Measurements from ENCODE around the gene DMD.

DMD gene

DNA sequence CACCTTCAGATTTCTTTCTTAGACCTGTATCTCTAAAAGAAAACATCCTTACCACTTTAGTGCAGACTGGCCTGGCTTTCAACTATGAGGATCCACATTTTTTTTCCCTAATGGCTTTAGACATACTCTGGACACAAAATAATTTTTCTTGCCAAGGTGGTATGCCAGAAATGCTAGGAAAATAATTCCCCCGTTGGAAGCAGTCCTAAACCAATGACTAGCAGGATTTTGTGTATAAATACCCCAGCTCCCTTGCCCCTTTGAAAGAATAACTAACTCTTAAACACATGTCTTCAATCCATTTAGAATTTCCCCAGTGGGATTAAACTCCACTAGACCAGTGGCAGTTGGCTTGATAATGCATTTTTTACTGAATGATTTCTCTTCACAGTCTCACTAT, 1639.0 kb downstream of the DMD start:
- DNase-seq: no peak
- intact Hi-C loops (cut with DNase I): no loop called here

DNA sequence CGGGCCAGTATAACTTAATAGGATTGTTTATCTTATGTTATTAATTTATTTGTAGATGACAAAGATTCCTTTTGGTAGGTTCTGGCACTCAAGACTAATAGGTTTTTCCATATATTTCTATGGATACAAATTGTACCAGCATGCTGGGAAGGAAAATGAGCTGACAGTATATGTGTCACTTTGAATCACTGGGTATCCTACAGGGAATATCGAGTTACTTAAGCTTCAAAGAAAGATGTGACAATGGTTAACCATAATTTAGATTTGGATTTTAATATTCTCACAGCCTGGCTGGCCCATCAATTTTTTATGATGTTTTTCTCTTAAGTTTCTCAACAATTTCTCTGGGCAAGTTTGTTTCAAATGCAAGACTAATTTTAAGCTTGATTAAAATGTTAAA, 1640.7 kb downstream of the DMD start:
- DNase-seq: no peak
- intact Hi-C loops (cut with DNase I): no loop called here

DNA sequence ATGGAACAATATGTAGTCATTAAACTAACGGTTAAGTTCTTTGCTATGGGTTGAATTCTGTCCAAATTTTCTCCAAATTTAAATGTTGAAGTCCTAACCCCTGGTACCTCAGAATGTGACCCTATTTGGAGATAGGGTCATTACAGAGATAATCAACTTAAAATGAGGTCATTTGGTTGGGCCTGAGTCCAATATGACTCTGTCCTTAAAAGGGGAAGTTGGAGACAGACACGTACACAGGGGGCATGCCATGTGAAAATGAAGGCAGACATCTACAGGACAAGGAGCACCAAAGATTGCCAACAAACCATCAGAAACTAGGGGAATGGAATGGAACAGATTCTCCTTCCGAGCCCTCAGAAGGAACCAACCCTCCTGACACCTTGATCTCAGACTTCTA, 1647.6 kb downstream of the DMD start:
- no peak for DNase-seq
- intact Hi-C loops (cut with DNase I): no loop called here

DNA sequence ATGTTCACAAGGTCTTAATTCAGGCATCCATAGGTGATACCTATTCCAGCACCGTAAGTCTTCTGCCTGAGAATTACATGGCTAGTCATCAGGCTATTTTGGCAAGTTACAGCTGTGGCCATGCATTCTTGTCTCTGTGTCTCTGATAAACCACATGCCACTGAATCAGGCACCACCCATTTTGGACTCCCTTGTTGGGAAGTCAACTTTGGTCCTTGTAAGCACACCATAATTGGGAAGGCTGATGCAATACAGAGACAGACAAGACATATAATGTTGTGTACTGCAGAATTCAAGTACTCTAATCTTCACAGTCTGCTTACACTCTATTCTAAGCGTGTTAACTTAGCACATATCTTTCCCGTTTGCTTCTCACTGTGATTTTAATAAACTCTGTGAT, 1655.8 kb downstream of the DMD start:
- DNase-seq: no peak
- intact Hi-C loops (cut with DNase I): no loop called here

DNA sequence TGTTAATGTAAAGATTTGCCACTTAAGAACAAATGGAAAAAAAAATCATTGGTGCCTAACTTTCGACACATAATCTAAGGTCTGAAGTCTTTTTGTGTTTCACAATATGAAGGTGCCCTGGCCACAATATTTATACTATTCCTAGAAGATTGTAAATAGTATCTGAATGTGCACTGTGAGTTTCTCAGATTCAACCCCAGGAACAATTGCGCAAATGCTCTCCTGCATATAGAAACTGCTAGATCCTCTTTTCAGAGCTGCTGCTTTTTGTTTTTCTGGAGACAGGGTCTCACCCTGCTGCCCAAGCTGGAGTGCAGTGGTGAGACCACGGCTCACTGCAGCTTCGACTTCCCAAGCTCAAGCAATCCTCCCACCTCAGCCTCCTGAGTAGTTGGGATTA, 1659.4 kb downstream of the DMD start:
- DNase-seq: no peak
- intact Hi-C loops (cut with DNase I): no loop called here

DNA sequence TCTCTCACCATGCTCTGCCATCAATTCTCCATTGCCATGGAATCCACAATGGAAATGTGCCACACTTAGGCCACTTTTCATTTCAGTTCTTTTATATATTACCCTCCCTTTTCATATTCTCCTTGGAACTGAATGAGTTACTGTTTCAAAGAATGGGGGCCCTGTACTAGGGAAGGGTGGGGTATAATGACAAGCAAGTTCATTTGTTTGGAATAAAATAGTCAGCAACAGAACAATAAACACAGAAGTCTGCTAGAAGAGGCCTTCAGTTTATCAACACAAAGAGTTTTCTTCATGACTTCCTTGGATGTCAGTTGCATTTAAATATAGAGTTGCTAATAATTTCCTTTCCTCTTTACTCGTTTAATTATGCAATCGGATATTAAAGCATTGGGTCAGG, 1661.2 kb downstream of the DMD start:
- intact Hi-C loops (cut with DNase I): no loop called here
- no peak for DNase-seq

DNA sequence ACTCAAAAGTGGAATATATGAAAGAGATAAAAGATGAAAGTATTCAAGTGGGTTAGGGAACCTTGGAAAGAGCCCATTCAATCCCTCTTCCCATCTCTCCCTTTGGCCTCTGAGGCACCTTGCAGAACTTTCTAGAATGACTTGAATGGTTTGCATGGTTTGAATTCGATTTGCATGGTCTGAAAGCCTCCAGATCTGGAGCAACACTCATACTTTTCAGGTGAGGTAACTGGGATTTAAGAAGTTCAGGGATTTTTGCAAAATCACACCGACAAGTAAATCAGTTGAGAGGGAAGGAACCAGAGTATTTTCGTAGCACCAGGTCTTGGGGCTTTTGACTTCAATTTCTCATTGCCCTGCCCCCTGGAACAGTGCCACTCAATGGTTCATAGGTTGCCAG, 1663.5 kb downstream of the DMD start:
- intact Hi-C loops (cut with DNase I): no loop called here
- no peak for DNase-seq

DNA sequence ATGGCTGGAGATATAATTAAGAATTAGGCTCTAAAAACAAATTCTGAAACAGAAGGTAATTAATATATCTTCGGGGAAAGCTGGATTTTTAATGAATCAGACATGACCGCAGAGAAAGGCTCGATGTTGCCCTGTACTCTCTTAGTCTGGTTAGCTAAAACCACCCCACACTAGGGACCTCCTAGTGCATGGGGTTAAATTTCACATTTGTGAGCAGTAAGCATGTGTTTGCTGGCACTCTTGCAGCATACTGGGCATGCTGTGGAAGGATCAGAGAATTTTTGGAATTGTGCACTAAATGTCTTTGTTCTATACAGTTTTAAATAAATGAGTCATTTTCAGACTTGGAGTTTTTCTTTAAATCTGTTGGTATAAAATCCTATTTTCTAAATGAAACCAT, 1663.9 kb downstream of the DMD start:
- DNase-seq: no peak

DNA sequence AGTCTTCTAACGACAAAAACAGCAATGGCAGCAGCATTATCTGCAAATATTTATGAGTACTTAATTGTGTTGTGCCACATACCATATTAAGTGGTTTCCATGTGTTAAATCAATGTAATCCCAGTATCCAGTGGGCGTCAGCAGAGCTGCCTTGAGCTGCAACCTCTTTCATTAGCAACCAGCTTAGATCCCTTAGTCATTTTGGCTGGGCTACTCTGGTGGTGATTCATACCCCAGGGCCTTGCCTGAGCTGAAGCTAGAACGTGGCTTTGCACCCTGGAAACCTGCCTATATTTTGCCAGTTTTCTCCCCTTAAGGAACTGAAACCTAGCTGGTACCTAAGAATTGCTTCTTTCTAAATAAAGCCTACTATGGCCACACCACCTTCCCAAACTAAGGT, 1665.2 kb downstream of the DMD start:
- intact Hi-C loops (cut with DNase I): no loop called here
- DNase-seq: peak in 4 of 10 donors; percentile 9 to 66 (median 34)

More for the DNA sequence above, 1663.9 kb downstream of the DMD start:
- intact Hi-C loops (cut with DNase I): no loop called here

DNA sequence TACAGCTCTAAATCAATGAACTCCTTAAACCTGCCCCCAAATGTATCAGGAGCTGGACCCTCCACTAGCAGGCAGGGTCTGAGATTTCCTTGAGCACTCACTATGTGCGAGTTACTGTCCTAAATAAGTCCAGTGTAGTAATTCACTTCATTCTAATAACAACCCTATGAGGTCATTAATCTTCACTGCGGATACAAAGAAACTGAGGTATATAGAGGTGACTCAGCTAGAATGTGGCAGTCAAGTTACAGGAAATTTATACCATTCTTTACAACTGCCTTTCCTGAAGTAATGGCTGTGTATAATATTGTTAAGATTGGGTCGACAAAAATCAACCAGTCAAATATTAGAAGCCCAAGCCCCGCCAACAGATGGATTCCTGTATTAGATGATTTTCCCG, 1665.6 kb downstream of the DMD start:
- intact Hi-C loops (cut with DNase I): no loop called here

DNA sequence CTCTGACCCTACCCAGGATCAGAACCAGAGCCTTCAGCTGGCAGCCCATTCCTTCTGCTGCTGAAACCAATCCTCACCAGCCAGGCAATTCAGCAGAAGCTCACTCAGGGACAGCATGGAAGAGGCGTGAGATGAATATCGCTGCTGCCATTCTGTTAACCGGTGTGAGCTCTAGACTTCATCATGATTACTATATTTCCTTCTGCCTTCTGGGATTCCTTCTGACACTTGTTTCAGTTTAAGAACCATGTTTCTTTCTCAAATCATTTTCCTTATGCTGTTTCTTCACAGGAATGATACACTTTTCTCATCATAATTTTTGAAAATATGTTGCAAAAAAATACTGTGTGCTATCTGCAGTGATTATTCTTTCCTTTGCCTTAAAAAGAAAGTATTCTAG, 1666.2 kb downstream of the DMD start:
- DNase-seq: peak in 1 of 10 donors; percentile 55
- intact Hi-C loops (cut with DNase I): no loop called here

More for the DNA sequence above, 1665.6 kb downstream of the DMD start:
- no peak for DNase-seq

DNA sequence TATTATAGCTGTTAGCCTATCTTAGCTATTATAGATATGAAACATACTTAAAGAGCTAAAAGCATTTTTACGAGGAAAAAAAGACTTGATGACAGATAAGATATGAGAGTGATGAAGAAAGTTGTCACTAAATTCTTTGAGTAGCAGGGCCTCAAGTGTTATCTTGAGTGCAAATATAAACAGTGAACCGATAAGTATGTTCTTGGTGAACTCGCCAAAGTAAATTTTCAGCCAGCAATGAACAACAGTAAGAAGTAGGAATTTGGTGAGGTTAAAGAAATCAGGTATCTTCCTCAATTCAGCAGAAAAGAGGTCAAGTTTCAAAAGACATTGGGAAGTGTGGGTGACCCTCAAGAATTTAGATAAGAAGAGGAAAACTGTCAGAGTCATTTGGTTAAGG, 1667.7 kb downstream of the DMD start:
- intact Hi-C loops (cut with DNase I): no loop called here
- DNase-seq: no peak

DNA sequence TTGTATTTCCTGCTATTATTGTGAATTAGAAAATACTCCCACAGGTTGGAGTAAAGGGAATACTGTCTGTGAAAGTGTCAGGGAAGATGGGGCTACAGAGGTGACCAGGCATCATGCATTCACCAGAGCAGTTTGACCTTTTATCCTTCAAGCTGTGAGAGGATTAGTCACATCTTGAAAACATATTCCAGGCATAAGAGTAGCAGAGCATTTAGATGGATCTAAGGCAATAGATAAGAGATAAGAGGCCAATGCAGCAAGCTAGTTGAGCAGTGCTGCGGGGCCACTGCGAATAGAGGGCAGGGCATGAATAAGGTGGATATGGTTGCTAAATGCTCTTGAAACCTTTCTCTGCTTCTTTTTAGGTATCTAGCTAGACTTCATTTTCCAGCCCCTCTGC, 1668.8 kb downstream of the DMD start:
- intact Hi-C loops (cut with DNase I): no loop called here
- no peak for DNase-seq

DNA sequence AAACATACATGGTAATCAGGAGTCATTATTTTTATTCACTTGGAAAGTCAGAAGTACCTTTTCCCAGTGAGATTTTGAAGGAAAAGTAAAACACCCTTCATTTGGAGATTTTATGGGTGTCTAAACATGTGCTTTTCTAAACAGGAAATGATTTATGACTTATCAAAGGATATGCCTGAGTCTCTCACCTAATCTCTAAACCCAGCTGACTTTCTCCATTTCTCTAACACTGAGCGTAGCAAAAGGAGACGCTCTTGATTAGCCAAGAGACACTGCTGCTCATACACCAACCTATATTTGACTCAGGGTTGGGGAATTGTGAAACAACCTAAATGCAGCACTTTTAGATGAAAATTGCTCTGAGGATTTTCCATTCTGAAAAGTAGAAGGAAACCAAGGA, 1671.0 kb downstream of the DMD start:
- intact Hi-C loops (cut with DNase I): no loop called here

DNA sequence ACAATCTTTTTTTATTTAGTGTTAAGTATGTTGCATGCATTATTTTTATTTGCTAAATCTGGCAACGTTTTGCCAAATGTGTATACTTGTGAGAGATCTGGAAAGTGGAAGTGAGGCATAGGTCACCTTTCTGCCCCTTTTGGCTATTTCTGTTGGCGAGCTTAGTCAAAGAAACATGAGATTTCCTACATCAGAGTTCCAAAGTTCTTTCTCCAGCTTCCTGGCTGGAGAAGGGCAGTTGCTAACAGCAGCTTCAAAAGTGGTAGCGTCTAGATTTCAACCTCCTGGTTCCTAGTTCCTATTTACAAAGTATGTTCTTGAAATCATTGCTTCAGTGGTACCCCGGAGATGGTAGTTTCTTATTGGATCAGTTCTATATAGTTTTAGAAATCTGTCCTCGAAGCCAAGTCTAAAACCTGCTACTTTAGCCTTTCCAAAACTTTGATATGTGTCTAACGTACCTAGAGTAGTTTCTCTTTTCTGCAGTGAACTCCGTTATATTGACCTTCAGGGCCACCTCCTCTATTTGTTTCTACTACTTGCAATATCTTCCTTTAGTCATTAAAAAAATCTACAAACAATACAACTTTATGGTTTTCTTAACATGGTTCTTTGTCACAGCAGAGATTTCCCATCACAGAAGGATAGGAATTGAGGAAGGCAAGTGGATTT, 1683.8 kb downstream of the DMD start:
- intact Hi-C loops (cut with DNase I): no loop called here
- no peak for DNase-seq

More for the DNA sequence above, 1671.0 kb downstream of the DMD start:
- no peak for DNase-seq

DNA sequence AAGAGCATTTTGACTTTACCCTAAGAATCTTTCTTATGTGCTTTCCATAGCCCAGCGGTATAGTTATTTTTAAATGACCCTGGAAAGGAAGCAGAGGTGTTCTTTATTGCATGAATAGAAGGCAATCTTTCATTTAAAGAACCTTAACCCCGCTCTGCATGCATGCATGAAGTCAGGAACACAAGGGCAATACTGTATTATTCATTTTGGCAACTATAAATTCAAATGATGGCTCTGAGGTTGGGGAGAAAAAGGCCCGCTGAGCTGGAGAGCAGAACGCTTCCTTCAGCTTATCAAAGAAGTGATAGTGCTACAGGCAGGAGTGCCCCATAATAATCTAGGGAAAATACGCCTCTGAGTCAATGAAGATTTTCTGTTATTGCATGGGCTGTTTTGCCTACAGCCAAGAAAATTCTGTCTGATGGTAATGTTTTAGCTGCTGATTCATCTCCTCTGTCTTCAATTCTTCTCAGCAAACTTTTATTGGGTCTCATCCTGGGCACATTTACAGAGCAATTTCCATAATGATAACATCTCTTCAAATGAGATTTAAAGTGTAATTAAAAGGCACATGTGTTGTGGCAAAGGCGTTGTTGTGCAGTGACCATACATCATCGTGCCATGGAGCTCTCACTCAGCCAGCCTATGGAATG, 1687.3 kb downstream of the DMD start:
- intact Hi-C loops (cut with DNase I): no loop called here
- DNase-seq: no peak

DNA sequence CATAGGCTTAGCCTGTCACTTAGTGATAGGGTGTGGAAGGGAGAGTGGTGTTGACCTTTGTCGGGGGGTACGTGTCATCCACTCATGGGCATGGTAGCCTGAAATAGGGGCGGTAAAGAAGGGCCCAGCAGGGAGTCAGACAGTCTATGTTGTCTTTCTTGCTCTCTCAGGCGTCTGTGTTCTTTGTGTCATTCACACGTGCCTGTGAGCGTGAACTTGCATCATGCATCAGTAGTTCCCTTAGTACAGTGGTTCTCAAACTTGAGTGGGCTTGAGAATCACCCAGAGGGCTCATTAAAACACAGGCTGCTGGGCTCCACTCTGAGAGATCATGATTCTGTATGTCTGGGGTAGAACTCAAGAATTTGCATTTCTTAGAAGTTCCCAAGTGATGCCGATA, 1688.6 kb downstream of the DMD start:
- no peak for DNase-seq
- intact Hi-C loops (cut with DNase I): no loop called here

DNA sequence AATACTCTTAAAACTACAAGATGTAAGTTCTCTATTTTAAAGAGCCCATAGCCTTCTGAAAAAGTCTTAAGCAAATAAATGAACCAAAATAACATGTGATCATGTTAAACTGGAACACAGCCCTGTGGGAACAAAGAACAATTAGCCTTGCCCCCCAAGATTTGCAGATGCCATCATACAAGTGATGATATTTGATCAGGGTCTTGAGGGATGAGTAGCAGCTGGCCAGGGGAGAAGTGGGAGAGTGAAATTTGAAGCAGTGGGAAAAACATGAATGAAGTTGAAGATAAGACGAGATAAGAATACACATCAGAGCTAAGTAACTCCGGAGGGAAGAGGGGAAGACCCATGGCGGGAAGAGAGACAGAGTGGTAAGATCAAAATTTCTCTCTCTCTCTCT, 1689.4 kb downstream of the DMD start:
- no peak for DNase-seq
- intact Hi-C loops (cut with DNase I): no loop called here

DNA sequence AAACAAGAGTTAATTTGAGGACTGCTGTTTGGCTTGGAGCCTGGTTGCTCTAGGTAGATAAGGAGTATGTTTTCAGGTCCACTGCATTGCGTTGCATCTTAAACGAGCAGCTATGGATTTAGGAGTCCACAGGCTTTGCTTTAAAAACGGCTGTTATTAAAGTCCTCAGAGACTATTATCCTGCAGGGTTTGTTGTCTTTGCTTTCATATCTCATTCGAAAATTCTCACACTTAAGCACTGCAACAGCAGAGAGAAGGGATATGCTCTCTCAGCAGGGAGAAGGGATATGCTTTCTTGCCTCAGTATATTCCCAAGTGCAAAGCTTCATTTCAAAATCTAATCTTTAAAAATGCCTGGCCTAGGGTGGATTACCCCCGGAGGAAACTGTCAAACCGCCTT, 1694.8 kb downstream of the DMD start:
- intact Hi-C loops (cut with DNase I): no loop called here
- no peak for DNase-seq

DNA sequence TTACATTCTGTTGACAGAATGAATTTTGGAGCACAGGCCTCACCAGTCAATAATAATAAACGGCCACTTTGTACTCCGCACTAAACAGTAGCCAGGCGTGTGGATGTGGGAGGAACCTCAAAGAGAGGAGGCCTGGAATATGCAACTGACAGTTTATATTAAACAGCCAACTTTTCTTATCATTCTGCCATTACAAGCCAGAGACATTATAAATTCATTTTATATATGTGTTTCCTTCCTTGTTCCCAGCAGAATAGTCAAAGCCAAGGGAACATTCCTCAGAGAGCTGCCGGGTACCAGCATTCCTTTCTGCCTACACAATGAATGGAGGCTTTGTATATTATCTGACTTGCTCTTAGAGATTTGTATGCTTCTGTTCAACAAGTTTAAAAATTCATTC, 1703.0 kb downstream of the DMD start:
- intact Hi-C loops (cut with DNase I): no loop called here
- DNase-seq: peak in 1 of 10 donors; percentile 9

DNA sequence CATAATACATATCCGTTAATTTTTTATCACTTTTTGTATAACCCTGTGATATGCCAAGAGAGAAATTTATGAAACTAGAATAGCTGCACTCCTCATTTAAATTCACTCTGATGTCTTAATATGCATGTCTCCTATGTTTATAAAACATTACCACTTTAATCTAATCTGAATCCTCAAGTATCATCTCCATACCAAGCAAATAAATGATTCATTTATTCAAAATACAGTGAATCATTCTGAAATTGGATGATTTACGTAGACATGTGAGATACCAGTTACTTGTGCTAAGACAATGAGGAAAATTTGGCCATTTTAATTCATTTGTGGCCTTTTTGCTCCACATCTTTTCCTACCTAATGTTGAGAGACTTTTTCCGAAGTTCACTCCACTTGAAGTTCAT, 1704.4 kb downstream of the DMD start:
- DNase-seq: no peak
- intact Hi-C loops (cut with DNase I): no loop called here

DNA sequence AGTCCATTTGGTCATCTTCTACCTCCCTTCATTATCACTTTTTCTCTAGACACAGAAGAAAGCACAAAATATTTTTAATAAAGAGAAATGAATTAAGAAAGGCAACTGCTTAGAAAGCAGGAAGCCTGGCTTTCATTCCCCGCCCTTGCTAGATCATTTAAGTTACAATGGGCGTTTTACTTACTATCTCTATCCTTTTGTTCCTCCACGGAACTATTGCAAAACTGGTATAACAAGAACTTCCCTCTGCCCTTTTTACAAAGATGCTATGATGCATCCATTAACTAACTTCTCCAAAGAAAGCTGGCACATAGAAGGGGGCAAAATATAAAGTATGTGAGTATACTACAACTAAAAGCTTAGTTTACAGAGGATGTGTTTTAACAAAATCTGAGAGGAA, 1705.0 kb downstream of the DMD start:
- no peak for DNase-seq
- intact Hi-C loops (cut with DNase I): no loop called here

DNA sequence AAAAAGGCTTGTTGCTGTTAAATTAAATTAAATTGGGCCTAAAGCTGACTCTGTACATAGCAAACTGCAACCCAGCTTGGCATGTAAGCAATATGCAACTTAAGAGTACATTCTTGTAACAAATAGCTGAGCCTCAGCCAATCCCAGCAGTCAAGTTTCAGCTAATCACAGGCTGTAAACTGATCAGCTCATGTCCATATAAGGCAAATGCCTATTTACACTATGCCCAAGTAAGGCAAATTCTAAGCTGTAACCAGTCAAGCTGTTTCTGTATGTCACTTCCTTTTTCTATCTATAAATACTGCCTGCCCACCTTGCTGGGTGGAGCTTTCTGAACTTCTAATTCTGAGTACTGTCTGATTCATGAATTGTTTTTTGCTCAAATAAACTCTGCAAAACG, 1710.4 kb downstream of the DMD start:
- intact Hi-C loops (cut with DNase I): no loop called here
- no peak for DNase-seq

Measured in posterior cingulate gyrus (tissue), 11 donors.